ENCODE measurements around the gene NOTUM.

- TF ChIP-seq CTCF (IDR thresholded peaks at IDR 0.05) (no peak), POLR2A (IDR thresholded peaks at IDR 0.05) (no peak)
Measured at GRCh38 chr17:81980707-81981343, 19.8 kb upstream of the NOTUM start.
